ENCODE measurements around the gene MRTFB. TPM values are rescaled to one million over a fixed set of nuclear protein-coding genes. Genes with fewer than 3 reads are reported as not detected.

MRTFB gene
- total and polyA plus RNA-seq, 2 of the 13 experiments (the other 11 are each of a cell fraction or from before 2014, with no cell fraction given) = 11.4 to 14.0 TPM

DNA sequence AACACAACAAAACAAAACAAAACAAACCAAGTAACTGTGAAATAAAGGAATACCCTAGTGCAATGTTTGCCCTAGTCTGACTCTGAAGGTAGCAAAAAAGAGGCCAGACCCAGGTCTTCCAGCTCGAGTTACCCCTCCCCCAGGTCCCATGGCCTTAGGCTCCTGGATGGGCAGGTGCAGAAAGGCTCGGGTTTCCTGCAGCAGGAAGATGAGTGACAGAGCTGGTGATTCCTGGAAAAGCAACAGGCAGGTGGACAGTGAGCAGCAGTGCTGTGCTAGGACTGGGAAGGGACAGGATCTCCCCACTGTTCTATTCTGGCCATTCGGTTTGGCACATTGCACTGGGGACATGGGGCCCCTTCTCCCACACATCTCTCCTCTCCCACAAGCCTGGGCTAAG is 42.9 kb upstream of the MRTFB start:
- DNase-seq (ENCODE audit: low spot score) = no peak
- no peak overlapping the region for H2AFZ ChIP-seq (ENCODE audit: low read length)
- H3K4me3 ChIP-seq (replicated peaks in 1 of 3; ENCODE audit: insufficient read depth in 1 of 3, low read depth in 2 of 3, low read length in 3 of 3) = no peak overlapping the region
- BruUV-seq (replicated peaks) = no TSS peak
- H3K27me3 ChIP-seq (ENCODE audit: control insufficient read depth in 1 of 2, insufficient read depth in 2 of 2, low read length in 2 of 2) = peaks cover 0 to 7% of the 10 kb centered on the region in 2 experiments; a peak in 1 of 5 replicates
- H4K20me1 ChIP-seq (ENCODE audit: insufficient read depth, low read length) = no peaks in the 10 kb centered on the region
- no peaks in the 10 kb centered on the region for H3K79me2 ChIP-seq (ENCODE audit: insufficient read depth, low read length)
- CTCF ChIA-PET (ENCODE audit: low intra/inter-chr PET ratio, low total read pairs) = no interaction called here
- WGBS (ENCODE audit: low lambda C conversion rate) = 4% methylated on average over 3 of the region's 3 CpGs
- POLR2A ChIA-PET = no interaction called here
- TF ChIP-seq CBFB (CRISPR knock-in tag; IDR thresholded peaks at IDR 0.05) (no peak), HNRNPK (IDR thresholded peaks at IDR 0.05; ENCODE audit: low read depth, low read length, poor library complexity, severe bottlenecking) (no peak), NFIC (IDR thresholded peaks at IDR 0.05; ENCODE audit: low read length) (no peak), FOXJ3 (CRISPR knock-in tag; IDR thresholded peaks at IDR 0.05; ENCODE audit: borderline replicate concordance) (no peak), RCOR2 (CRISPR knock-in tag; IDR thresholded peaks at IDR 0.05) (no peak), ZFP37 (CRISPR knock-in tag; IDR thresholded peaks at IDR 0.05; ENCODE audit: borderline replicate concordance) (no peak), HNRNPLL (IDR thresholded peaks at IDR 0.05; ENCODE audit: low read depth, low read length, poor library complexity, severe bottlenecking) (no peak), NR3C1 (CRISPR knock-in tag; IDR thresholded peaks at IDR 0.05) (no peak), FOXA3 (CRISPR knock-in tag; IDR thresholded peaks at IDR 0.05) (no peak), SKI (IDR thresholded peaks at IDR 0.05; ENCODE audit: partially characterized antibody) (no peak), BRD4 (CRISPR knock-in tag; IDR thresholded peaks at IDR 0.05) (no peak)
- TF ChIP-seq, protein P1, sequence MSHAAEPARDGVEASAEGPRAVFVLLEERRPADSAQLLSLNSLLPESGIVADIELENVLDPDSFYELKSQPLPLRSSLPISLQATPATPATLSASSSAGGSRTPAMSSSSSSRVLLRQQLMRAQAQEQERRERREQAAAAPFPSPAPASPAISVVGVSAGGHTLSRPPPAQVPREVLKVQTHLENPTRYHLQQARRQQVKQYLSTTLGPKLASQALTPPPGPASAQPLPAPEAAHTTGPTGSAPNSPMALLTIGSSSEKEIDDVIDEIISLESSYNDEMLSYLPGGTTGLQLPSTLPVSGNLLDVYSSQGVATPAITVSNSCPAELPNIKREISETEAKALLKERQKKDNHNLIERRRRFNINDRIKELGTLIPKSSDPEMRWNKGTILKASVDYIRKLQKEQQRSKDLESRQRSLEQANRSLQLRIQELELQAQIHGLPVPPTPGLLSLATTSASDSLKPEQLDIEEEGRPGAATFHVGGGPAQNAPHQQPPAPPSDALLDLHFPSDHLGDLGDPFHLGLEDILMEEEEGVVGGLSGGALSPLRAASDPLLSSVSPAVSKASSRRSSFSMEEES (CRISPR knock-in tag; IDR thresholded peaks at IDR 0.05) = no peak
- TF ChIP-seq, protein P2, sequence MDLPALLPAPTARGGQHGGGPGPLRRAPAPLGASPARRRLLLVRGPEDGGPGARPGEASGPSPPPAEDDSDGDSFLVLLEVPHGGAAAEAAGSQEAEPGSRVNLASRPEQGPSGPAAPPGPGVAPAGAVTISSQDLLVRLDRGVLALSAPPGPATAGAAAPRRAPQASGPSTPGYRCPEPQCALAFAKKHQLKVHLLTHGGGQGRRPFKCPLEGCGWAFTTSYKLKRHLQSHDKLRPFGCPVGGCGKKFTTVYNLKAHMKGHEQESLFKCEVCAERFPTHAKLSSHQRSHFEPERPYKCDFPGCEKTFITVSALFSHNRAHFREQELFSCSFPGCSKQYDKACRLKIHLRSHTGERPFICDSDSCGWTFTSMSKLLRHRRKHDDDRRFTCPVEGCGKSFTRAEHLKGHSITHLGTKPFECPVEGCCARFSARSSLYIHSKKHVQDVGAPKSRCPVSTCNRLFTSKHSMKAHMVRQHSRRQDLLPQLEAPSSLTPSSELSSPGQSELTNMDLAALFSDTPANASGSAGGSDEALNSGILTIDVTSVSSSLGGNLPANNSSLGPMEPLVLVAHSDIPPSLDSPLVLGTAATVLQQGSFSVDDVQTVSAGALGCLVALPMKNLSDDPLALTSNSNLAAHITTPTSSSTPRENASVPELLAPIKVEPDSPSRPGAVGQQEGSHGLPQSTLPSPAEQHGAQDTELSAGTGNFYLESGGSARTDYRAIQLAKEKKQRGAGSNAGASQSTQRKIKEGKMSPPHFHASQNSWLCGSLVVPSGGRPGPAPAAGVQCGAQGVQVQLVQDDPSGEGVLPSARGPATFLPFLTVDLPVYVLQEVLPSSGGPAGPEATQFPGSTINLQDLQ (CRISPR knock-in tag; IDR thresholded peaks at IDR 0.05) = no peak
- TF ChIP-seq, protein P3, sequence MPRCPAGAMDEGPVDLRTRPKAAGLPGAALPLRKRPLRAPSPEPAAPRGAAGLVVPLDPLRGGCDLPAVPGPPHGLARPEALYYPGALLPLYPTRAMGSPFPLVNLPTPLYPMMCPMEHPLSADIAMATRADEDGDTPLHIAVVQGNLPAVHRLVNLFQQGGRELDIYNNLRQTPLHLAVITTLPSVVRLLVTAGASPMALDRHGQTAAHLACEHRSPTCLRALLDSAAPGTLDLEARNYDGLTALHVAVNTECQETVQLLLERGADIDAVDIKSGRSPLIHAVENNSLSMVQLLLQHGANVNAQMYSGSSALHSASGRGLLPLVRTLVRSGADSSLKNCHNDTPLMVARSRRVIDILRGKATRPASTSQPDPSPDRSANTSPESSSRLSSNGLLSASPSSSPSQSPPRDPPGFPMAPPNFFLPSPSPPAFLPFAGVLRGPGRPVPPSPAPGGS (CRISPR knock-in tag; IDR thresholded peaks at IDR 0.05) = no peak
- TF ChIP-seq, protein P4, sequence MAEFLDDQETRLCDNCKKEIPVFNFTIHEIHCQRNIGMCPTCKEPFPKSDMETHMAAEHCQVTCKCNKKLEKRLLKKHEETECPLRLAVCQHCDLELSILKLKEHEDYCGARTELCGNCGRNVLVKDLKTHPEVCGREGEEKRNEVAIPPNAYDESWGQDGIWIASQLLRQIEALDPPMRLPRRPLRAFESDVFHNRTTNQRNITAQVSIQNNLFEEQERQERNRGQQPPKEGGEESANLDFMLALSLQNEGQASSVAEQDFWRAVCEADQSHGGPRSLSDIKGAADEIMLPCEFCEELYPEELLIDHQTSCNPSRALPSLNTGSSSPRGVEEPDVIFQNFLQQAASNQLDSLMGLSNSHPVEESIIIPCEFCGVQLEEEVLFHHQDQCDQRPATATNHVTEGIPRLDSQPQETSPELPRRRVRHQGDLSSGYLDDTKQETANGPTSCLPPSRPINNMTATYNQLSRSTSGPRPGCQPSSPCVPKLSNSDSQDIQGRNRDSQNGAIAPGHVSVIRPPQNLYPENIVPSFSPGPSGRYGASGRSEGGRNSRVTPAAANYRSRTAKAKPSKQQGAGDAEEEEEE (CRISPR knock-in tag; IDR thresholded peaks at IDR 0.05; ENCODE audit: borderline replicate concordance) = no peak
- H3K4me1 ChIP-seq (ENCODE audit: insufficient read depth, low read length) = peaks cover 7% of the 10 kb centered on the region
- FAIRE-seq = no peak
- H3K36me3 ChIP-seq (replicated peaks in 1 of 2; ENCODE audit: control insufficient read depth in 1 of 2, insufficient read depth in 2 of 2, low read length in 2 of 2) = no peaks in the 10 kb centered on the region
- no peak overlapping the region for H3K27ac ChIP-seq (ENCODE audit: extremely low read length, insufficient read depth, low read length)
- H3K9ac ChIP-seq (ENCODE audit: insufficient read depth, low read depth, low read length) = no peak overlapping the region
- ATAC-seq = no peak
- H3K9me3 ChIP-seq (ENCODE audit: low read length) = no peaks in the 10 kb centered on the region
- in situ Hi-C loops (cut with HindIII; ENCODE audit: extremely low pct_ligation_motif_present, low pct_unique_long_range_greater_than_20kb) = no loop called here
- intact Hi-C loops (cut with micrococcal nuclease; ENCODE audit: unreplicated experiment) = no loop called here
- no peak overlapping the region for H3K4me2 ChIP-seq (ENCODE audit: low read depth, low read length)

Measured in HepG2 (cell line).